GM13976 (cell line): ENCODE data around the gene PTPRA.
"Not testable (repeated sequence)": the region's sequence is repeated elsewhere in the genome, so short reads cannot be mapped to it uniquely, and the experiment has no call there.

Experiments used
- DNase-seq: peaks from one replicate; pipeline ENCODE4 v3.0.0; 2012; ENCODE audit warnings: low spot score
- in situ Hi-C: fragments of 300-500 bp; cut with MboI; formaldehyde crosslinking; loops from one replicate; pipeline ENCODE4 v1.12.0; 2022; ENCODE audit warnings: low sequenced_read_pairs, mixed read lengths, inconsistent platforms; ENCODE audit not compliant: unreplicated experiment
- TF ChIP-seq, protein P1 (sequence below): IDR thresholded peaks from 2 replicates; pipeline ENCODE4 v1.5.1; 2012; ENCODE audit warnings: borderline replicate concordance, mild to moderate bottlenecking; ENCODE audit not compliant: insufficient read depth; ENCODE audit errors: extremely low read depth, missing control alignments, control extremely low read depth

PTPRA gene

GRCh38 chr20:3059489-3059888 is 186.2 kb downstream of the PTPRA start:
- no peak for DNase-seq
- in situ Hi-C loops, result no loop called here
- TF ChIP-seq, protein P1, sequence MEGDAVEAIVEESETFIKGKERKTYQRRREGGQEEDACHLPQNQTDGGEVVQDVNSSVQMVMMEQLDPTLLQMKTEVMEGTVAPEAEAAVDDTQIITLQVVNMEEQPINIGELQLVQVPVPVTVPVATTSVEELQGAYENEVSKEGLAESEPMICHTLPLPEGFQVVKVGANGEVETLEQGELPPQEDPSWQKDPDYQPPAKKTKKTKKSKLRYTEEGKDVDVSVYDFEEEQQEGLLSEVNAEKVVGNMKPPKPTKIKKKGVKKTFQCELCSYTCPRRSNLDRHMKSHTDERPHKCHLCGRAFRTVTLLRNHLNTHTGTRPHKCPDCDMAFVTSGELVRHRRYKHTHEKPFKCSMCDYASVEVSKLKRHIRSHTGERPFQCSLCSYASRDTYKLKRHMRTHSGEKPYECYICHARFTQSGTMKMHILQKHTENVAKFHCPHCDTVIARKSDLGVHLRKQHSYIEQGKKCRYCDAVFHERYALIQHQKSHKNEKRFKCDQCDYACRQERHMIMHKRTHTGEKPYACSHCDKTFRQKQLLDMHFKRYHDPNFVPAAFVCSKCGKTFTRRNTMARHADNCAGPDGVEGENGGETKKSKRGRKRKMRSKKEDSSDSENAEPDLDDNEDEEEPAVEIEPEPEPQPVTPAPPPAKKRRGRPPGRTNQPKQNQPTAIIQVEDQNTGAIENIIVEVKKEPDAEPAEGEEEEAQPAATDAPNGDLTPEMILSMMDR, result no peak

- in situ Hi-C loops, DNase-seq: not testable (repeated sequence)
Observed at GRCh38 chr20:3064119-3064518, 190.8 kb downstream of the PTPRA start.

GRCh38 chr20:3067139-3068014 is 194.1 kb downstream of the PTPRA start:
- no peak for DNase-seq
- in situ Hi-C loops, result no loop called here
- TF ChIP-seq, protein P1, result no peak

GRCh38 chr20:3068075-3068474 is 194.8 kb downstream of the PTPRA start:
- in situ Hi-C loops, result no loop called here
- no peak for DNase-seq
- TF ChIP-seq, protein P1, result no peak

DNA sequence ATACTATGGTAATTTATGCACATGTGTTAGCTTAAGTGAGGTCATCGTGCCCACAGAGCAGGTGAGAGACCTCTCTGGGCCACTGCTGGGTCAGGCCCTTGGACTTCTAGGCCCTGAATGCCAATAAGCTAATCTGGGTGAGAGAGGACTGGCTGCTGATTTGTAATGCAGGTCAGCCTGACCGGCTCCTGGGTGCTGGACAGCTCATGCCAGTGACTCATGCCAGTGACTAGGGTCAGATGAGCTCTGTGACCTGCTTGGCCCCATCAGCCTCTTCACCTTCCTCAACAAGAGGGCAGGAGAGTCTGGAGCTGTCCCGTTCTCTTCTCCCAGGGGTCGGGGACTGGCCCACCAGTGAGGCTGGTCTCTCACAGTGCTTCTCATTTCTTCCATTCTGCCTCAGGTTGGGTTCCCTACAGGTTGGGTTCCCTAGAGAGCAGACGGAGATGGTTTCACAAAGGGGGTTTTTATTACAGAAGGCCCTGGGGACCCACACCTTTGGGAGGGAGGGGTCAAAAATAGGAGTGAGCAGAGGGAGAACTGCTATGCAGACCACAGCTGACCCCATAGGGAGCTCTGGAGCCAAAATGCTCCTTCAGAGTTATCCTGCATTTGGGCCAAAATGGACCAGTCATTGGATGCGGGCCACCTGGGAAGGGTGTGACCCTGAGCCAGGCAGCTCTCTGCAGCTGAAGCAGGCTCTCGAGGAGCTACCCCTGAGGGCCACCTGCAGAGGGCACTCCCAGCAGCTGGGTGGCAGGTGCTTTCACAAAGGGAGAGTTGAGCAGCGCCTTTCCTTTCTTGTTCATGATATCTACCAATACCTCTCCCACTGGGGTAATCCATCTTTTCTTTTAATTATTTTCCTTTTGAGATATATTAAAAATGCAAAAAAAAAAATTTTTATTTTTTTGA is 196.0 kb downstream of the PTPRA start:
- TF ChIP-seq, protein P1, result no peak
- DNase-seq, result no peak
- in situ Hi-C loops, result no loop called here

DNA sequence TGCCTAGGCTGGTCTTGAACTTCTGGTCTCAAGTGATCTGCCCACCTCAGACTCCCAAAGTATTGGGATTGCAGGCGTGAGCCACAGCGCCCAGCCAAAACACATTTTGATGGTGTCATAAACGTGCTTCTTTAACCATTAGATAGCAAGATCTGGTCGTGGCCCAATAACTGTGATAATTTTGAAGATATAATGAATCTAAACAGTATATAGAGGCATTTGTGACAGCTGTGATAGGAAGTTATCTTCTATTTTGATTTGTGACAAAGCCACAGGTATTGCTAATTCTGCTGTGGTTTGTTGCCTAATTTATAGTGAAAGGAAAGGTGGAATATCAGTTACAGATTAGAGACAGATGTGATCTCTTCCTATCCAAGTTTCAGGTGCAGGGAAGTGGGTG is 197.4 kb downstream of the PTPRA start:
- in situ Hi-C loops, result no loop called here
- no peak for DNase-seq
- TF ChIP-seq, protein P1, result no peak

DNA sequence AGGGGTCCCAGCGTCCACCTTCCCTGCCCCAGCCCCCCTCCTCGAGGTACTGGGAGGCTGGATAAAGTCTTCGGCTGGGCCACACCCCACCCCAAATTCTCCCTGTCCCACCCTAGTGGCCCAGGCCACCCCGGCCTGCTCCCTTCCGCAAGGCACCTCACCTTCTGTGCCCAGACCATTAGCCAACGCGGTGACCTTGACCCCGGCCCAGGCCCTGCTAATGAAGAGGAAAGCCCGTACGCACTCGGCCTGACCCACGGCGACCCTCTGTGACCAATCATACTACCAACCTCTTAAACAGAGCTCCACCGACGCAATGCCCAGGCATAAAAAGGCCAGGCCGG is 198.0 kb downstream of the PTPRA start:
- DNase-seq, result no peak
- TF ChIP-seq, protein P1, result no peak
- in situ Hi-C loops, result no loop called here
